Measurements from ENCODE around the gene GAS2L2. TPM values are rescaled to one million over a fixed set of nuclear protein-coding genes. Genes with fewer than 3 reads are reported as not detected.
"Not testable (repeated sequence)": the region's sequence is repeated elsewhere in the genome, so short reads cannot be mapped to it uniquely, and the experiment has no call there.

GAS2L2 gene
- polyA plus RNA-seq, 4 donors, result 0.03 TPM; not detected in 2

DNA sequence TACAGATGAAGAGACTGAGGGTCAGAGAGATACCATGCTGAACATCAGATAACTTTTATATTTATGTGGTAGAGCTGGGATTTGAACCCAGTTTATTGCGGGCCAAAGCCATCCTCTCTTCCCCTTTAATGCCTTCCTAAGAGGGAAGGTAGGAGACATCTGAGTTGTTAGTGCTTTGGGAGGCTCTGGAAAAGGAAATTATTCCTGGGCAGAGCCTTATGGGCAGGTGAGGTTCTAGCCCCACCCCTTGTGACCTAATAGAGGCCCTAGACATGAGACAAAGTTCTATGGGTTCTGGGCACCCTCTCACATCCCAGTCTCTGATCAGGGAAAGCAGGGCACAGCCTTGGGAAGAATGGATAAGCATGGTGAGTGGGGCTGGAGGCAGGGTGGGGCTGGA lies 7.5 kb upstream of the GAS2L2 start, which contains the start of gene C17orf50:
Gene C17orf50, plus strand, starts transcription at position 301 of the 400 bp plus-strand sequence. Its CDS starts 55 bp downstream, at position 356.
- Histone ChIP-seq H3K36me3 (ENCODE audit: control insufficient read depth in 3 of 3, insufficient read depth in 2 of 3, low read depth in 1 of 3, low read length in 3 of 3) (no peaks in the 10 kb centered on the region), H3K27me3 (ENCODE audit: control insufficient read depth in 3 of 3, insufficient read depth in 3 of 3, low read length in 3 of 3) (no peaks in the 10 kb centered on the region), H3K4me1 (ENCODE audit: control insufficient read depth in 3 of 3, insufficient read depth in 2 of 3, low read depth in 1 of 3, low read length in 2 of 3) (no peaks in the 10 kb centered on the region), H3K4me3 (ENCODE audit: low read depth in 1 of 3, low read length in 3 of 3) (no peak within 1 kb of the TSS), H3K27ac (ENCODE audit: low read depth in 1 of 3, low read length in 2 of 3) (no peak within 1 kb of the TSS), H3K9me3 (ENCODE audit: control insufficient read depth in 2 of 2, insufficient read depth in 1 of 2, low read depth in 1 of 2, low read length in 1 of 2) (no peaks in the 10 kb centered on the region)
- DNase-seq (no peak), FAIRE-seq (no peak)
- WGBS, 3 donors, result 55 to 96% (median 94%) methylated on average over 1 of the region's 1 CpG

DNA sequence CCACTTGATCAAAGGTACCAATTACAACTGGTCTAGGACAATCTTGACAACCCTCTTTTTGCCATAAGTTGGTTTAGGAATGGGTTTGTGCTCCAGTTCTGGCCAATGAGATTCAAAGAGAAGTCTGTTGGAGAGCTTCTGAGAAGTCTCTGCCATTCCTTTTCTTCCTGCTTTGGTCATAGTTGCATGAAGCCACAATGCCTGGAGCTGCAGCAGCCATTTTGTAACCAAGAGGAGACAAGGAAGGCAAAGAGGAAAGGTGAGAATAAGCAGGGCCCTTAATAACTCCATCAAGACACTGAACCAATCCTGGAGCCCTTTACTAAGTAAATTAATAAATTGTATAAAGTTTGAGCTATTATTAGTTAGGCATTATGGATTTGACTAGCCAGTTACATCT lies 4.2 kb upstream of the GAS2L2 start:
- H3K36me3 ChIP-seq (ENCODE audit: control insufficient read depth in 3 of 3, insufficient read depth in 2 of 3, low read depth in 1 of 3, low read length in 3 of 3), result no peaks in the 10 kb centered on the region
- H3K4me1 ChIP-seq (ENCODE audit: control insufficient read depth in 3 of 3, insufficient read depth in 2 of 3, low read depth in 1 of 3, low read length in 2 of 3), result no peaks in the 10 kb centered on the region
- no peak for FAIRE-seq
- no peak for DNase-seq
- no peak overlapping the region for H3K27ac ChIP-seq (ENCODE audit: low read depth in 1 of 3, low read length in 2 of 3)
- peaks cover 0 to 4% (median 0%) of the 10 kb centered on the region in 3 donors for H3K27me3 ChIP-seq (ENCODE audit: control insufficient read depth in 3 of 3, insufficient read depth in 3 of 3, low read length in 3 of 3)
- H3K4me3 ChIP-seq (ENCODE audit: low read depth in 1 of 3, low read length in 3 of 3), result no peak overlapping the region
- H3K9me3 ChIP-seq (ENCODE audit: control insufficient read depth in 2 of 2, insufficient read depth in 1 of 2, low read depth in 1 of 2, low read length in 1 of 2), result no peaks in the 10 kb centered on the region

DNA sequence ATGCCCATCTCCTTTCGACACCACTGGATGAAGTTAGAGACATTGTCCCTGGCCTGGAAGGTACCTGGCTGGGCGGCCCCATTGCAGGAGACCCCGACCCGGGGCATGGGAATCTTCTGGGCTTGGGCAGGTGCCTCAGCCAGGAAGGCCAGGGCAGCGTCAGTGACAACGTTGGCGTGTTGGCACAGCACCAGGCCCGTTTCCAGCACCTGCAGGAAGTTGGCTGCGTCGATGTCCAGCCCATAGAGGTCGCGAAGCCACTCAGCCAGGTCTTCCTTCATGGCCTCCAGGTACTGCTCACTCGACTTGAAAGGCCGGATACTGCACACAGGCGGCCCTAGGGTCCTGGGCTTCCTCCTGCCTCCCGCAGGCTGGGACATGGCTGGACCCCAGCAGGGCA lies 568 bp downstream of the GAS2L2 start:
- 17 to 48% (median 24%) methylated on average over 16 of the region's 16 CpGs for WGBS, 3 donors
- Histone ChIP-seq H3K36me3 (ENCODE audit: control insufficient read depth in 3 of 3, insufficient read depth in 2 of 3, low read depth in 1 of 3, low read length in 3 of 3) (no peaks in the 10 kb centered on the region), H3K27ac (ENCODE audit: low read depth in 1 of 3, low read length in 2 of 3) (no peak overlapping the region), H3K9me3 (ENCODE audit: control insufficient read depth in 2 of 2, insufficient read depth in 1 of 2, low read depth in 1 of 2, low read length in 1 of 2) (no peaks in the 10 kb centered on the region), H3K4me1 (ENCODE audit: control insufficient read depth in 3 of 3, insufficient read depth in 2 of 3, low read depth in 1 of 3, low read length in 2 of 3) (peaks cover 0 to 2% (median 0%) of the 10 kb centered on the region in 3 donors), H3K27me3 (ENCODE audit: control insufficient read depth in 3 of 3, insufficient read depth in 3 of 3, low read length in 3 of 3) (peaks cover 0 to 34% (median 11%) of the 10 kb centered on the region in 3 donors), H3K4me3 (ENCODE audit: low read depth in 1 of 3, low read length in 3 of 3) (no peak overlapping the region)
- DNase-seq (no peak), FAIRE-seq (no peak)

DNA sequence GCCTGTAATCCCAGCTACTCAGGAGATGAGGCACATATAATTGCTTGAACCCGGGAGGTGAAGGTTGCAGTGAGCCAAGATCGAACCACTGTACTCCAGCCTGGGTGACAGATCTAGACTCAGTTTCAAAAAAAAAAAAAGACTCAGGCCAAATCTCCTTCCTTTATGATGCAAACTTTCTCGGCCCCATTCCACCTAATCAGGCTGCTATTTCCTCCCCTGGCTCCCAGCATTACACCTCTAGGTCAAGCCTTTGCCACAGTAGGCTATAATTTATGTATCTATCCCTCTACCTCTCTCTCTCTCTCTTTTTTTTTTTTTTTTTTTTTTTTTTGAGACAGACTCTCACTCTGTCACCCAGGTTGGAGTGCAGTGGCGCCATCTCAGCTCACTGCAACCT lies 1.5 kb downstream of the GAS2L2 start:
- not testable (repeated sequence) for DNase-seq; H3K36me3 ChIP-seq (ENCODE audit: control insufficient read depth in 3 of 3, insufficient read depth in 2 of 3, low read depth in 1 of 3, low read length in 3 of 3); H3K9me3 ChIP-seq (ENCODE audit: control insufficient read depth in 2 of 2, insufficient read depth in 1 of 2, low read depth in 1 of 2, low read length in 1 of 2); H3K4me1 ChIP-seq (ENCODE audit: control insufficient read depth in 3 of 3, insufficient read depth in 2 of 3, low read depth in 1 of 3, low read length in 2 of 3); H3K4me3 ChIP-seq (ENCODE audit: low read depth in 1 of 3, low read length in 3 of 3); FAIRE-seq; H3K27ac ChIP-seq (ENCODE audit: low read depth in 1 of 3, low read length in 2 of 3)
- H3K27me3 ChIP-seq (ENCODE audit: control insufficient read depth in 3 of 3, insufficient read depth in 3 of 3, low read length in 3 of 3), result peaks cover 0 to 34% (median 11%) of the 10 kb centered on the region in 3 donors
- WGBS, 3 donors, result 82 to 91% (median 90%) methylated on average over 4 of the region's 4 CpGs

DNA sequence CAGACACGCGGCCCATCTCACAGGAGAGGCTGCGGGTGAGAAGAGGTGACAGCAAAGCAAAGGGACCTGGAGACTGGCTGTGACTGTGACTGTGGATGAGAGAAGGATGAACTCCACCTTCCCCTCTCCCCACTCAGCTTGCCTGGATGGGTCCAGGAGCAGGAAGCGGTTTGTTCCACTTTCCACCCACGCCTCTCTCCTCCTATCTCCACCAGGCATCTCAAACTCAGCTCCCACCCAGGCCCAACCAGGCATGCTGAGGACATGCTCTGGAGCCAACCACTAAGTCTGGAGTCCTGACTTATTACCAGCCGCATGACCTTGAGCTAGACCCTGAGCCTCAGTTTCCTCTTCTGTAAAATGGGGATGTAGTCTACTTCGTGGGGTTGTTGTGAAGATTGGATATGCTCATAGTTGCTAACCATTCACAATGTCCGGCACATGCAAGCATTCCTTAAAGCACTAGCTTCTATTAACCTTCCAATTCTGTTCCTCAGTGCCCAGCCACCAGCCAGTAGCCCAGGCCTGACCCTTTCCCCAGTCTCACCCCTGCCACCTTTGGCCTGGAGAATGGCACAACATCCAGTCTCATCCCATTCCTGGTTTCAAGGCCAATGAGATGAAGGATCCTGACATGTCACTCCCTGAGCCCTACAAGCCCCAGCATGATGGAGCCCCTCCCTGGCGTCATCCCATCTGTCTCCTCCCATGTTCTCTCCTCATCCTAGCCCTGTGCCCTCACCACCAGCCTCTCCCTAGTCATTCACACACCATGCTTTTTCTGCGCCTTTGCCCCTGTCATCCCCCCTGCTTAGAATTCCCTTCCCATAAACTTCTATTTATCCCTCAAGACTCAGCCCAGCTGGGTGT lies 2.3 kb downstream of the GAS2L2 start:
- DNase-seq (no peak), FAIRE-seq (no peak)
- no peak overlapping the region for H3K27ac ChIP-seq (ENCODE audit: low read depth in 1 of 3, low read length in 2 of 3)
- peaks cover 0 to 34% (median 11%) of the 10 kb centered on the region in 3 donors for H3K27me3 ChIP-seq (ENCODE audit: control insufficient read depth in 3 of 3, insufficient read depth in 3 of 3, low read length in 3 of 3)
- H3K4me1 ChIP-seq (ENCODE audit: control insufficient read depth in 3 of 3, insufficient read depth in 2 of 3, low read depth in 1 of 3, low read length in 2 of 3), result peaks cover 0 to 2% (median 0%) of the 10 kb centered on the region in 3 donors
- no peaks in the 10 kb centered on the region for H3K9me3 ChIP-seq (ENCODE audit: control insufficient read depth in 2 of 2, insufficient read depth in 1 of 2, low read depth in 1 of 2, low read length in 1 of 2)
- H3K36me3 ChIP-seq (ENCODE audit: control insufficient read depth in 3 of 3, insufficient read depth in 2 of 3, low read depth in 1 of 3, low read length in 3 of 3), result no peaks in the 10 kb centered on the region
- WGBS, 3 donors, result 70 to 89% (median 76%) methylated on average over 7 to 10 of the region's 10 CpGs
- H3K4me3 ChIP-seq (ENCODE audit: low read depth in 1 of 3, low read length in 3 of 3), result no peak overlapping the region

DNA sequence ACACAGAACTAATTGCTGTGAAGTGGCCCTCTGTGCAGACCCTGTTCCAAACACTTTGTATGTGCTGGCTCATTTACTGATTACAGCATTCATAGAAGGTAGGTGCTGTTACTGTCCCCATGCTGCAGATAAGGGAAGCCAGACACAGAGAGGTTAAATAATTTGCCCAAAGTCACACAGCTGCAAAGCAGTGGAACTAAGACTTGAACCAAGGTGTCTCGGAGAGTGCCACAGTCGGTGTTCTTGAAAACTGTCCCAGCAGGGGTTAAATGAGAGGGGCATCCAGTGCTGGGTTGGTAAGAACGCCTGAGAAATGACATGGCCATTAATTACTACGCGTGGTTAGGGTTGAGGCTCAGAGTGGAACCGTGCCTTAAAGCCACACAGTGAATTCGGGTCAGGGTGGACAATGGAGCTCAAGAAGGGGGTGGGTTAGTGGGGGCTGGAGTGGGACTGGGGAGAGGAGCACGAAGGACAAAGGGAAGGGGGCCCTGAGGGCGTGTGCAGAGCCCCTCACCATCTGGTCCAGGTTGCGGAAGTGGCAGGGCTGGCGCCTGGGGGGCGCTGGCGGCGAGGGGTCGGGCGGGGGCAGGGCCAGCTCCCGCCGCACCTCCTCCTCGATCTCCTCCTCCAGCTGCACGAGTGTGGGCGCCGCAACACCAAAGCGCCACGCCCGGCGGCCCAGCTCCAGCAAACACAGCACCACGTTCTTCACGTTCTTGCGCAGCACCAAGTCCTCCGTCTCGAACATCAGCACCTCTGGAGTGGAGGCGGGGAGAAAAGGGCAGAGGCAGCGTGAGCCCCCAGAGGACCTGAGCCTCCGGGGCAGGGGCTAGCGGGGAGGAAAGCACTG lies 3.3 kb downstream of the GAS2L2 start:
- H3K9me3 ChIP-seq (ENCODE audit: control insufficient read depth in 2 of 2, insufficient read depth in 1 of 2, low read depth in 1 of 2, low read length in 1 of 2), result no peaks in the 10 kb centered on the region
- H3K36me3 ChIP-seq (ENCODE audit: control insufficient read depth in 3 of 3, insufficient read depth in 2 of 3, low read depth in 1 of 3, low read length in 3 of 3), result no peaks in the 10 kb centered on the region
- H3K4me3 ChIP-seq (ENCODE audit: low read depth in 1 of 3, low read length in 3 of 3), result no peak overlapping the region
- peaks cover 0 to 34% (median 11%) of the 10 kb centered on the region in 3 donors for H3K27me3 ChIP-seq (ENCODE audit: control insufficient read depth in 3 of 3, insufficient read depth in 3 of 3, low read length in 3 of 3)
- H3K4me1 ChIP-seq (ENCODE audit: control insufficient read depth in 3 of 3, insufficient read depth in 2 of 3, low read depth in 1 of 3, low read length in 2 of 3), result peaks cover 0 to 2% (median 0%) of the 10 kb centered on the region in 3 donors
- FAIRE-seq, result no peak
- 7 to 11% (median 8%) methylated on average over 33 to 35 of the region's 35 CpGs for WGBS, 3 donors
- DNase-seq, result peak; percentile 21 to 29
- H3K27ac ChIP-seq (ENCODE audit: low read depth in 1 of 3, low read length in 2 of 3), result no peak overlapping the region

DNA sequence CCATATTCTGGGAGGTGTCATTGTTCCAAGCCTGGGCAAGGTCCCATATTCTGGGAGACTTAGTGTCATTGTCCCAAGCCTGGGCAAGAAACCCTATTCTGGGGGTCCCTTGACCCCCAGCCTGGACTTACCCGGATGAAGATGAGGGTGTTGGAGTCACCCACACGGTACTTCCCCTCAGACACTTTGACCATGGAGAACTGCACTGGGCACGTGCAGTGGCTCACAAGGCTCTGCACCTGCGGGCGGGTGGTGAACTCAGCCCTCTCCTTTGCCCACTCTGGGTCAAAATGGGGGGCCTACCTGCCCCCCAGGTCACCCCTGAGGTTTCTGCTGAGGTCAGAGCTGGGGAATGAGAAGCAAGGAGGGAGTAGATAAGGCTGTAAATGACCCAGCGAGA lies 4.1 kb downstream of the GAS2L2 start:
- H3K4me3 ChIP-seq (ENCODE audit: low read depth in 1 of 3, low read length in 3 of 3), result no peak overlapping the region
- H3K27me3 ChIP-seq (ENCODE audit: control insufficient read depth in 3 of 3, insufficient read depth in 3 of 3, low read length in 3 of 3), result peaks cover 0 to 34% (median 11%) of the 10 kb centered on the region in 3 donors
- H3K36me3 ChIP-seq (ENCODE audit: control insufficient read depth in 3 of 3, insufficient read depth in 2 of 3, low read depth in 1 of 3, low read length in 3 of 3), result no peaks in the 10 kb centered on the region
- DNase-seq (no peak), FAIRE-seq (no peak)
- peaks cover 0 to 2% (median 0%) of the 10 kb centered on the region in 3 donors for H3K4me1 ChIP-seq (ENCODE audit: control insufficient read depth in 3 of 3, insufficient read depth in 2 of 3, low read depth in 1 of 3, low read length in 2 of 3)
- H3K27ac ChIP-seq (ENCODE audit: low read depth in 1 of 3, low read length in 2 of 3), result no peak overlapping the region
- H3K9me3 ChIP-seq (ENCODE audit: control insufficient read depth in 2 of 2, insufficient read depth in 1 of 2, low read depth in 1 of 2, low read length in 1 of 2), result no peaks in the 10 kb centered on the region
- WGBS, 3 donors, result 47 to 78% (median 63%) methylated on average over 6 of the region's 6 CpGs

DNA sequence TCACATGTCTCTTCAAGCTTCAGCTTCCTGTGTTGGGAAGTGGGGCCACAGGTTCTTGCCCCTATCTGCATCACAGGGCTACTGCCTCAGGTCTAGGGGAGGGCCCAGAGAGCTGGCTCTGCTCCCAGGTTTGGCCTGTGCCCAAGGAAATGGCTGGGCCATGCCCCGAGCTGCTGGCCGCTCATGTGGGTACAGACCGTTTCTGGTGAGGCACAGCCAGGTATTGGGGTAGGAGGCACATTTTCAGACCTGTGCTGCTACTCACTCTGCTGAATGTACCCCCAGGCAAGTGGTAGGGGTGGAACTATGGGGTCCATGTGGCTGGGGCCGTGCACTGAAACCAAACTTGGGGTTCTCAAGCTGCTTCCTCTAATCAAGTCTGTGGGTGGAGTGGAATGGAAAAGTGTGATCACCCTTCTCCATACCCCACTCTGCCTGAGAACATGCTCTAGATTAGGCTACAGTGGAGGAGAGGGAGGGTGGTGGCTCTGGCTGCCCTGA lies 4.6 kb downstream of the GAS2L2 start:
- H3K27me3 ChIP-seq (ENCODE audit: control insufficient read depth in 3 of 3, insufficient read depth in 3 of 3, low read length in 3 of 3), result peaks cover 0 to 38% (median 11%) of the 10 kb centered on the region in 3 donors
- no peak overlapping the region for H3K4me3 ChIP-seq (ENCODE audit: low read depth in 1 of 3, low read length in 3 of 3)
- FAIRE-seq (no peak), DNase-seq (peak in 1 of 2 donors; percentile 20)
- WGBS, 3 donors, result 12 to 26% (median 14%) methylated on average over 4 of the region's 4 CpGs
- H3K9me3 ChIP-seq (ENCODE audit: control insufficient read depth in 2 of 2, insufficient read depth in 1 of 2, low read depth in 1 of 2, low read length in 1 of 2), result no peaks in the 10 kb centered on the region
- no peak overlapping the region for H3K27ac ChIP-seq (ENCODE audit: low read depth in 1 of 3, low read length in 2 of 3)
- H3K4me1 ChIP-seq (ENCODE audit: control insufficient read depth in 3 of 3, insufficient read depth in 2 of 3, low read depth in 1 of 3, low read length in 2 of 3), result peaks cover 0 to 2% (median 0%) of the 10 kb centered on the region in 3 donors
- no peaks in the 10 kb centered on the region for H3K36me3 ChIP-seq (ENCODE audit: control insufficient read depth in 3 of 3, insufficient read depth in 2 of 3, low read depth in 1 of 3, low read length in 3 of 3)

Data from small intestine (tissue), 7 donors.